Esophagus squamous epithelium (tissue), 4 donors: ENCODE results near the gene ACACA.

Experiments
- POLR2A ChIP-seq, 4 donors: fragments of 450-650 bp; IDR thresholded peaks; one replicate each; pipeline ENCODE4 v1.6.1; 2017; ENCODE audit warnings: antibody characterized with exemption in 4 of 4, mild to moderate bottlenecking in 4 of 4, moderate library complexity in 3 of 4
- TF ChIP-seq, protein P1 (sequence below), 6 experiments: fragments of 450-650 bp in 4 of 6; fragments of 200-600 bp in 2 of 6; sonication (generic) in 2 of 6; IDR thresholded peaks; one replicate each; pipeline ENCODE4 v1.5.1; 2016 to 2019; ENCODE audit warnings: antibody characterized with exemption in 6 of 6, mild to moderate bottlenecking in 4 of 6, moderate library complexity in 4 of 6

DNA sequence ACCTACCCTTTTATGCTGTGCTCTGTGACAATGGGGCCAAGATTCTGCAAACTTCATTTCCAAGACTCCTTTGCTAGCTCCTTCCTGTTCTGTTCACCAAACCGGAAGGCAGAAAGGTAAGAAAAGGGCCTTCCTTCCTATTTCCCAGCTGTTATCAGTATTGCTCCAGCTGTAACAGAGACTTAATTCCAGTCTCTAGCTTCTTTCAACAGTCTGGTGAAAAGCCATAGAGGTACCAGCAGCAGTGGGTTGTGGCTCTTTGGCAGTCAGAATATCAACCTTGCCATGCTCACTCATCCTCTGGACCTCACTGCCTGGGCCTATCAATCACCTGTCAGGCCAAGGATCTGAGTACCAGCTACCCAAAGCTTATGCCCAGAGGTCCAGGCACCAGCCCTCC, 120.2 kb downstream of the ACACA start:
- TF ChIP-seq POLR2A (IDR thresholded peaks at IDR 0.05), result no peak
- TF ChIP-seq, protein P1, sequence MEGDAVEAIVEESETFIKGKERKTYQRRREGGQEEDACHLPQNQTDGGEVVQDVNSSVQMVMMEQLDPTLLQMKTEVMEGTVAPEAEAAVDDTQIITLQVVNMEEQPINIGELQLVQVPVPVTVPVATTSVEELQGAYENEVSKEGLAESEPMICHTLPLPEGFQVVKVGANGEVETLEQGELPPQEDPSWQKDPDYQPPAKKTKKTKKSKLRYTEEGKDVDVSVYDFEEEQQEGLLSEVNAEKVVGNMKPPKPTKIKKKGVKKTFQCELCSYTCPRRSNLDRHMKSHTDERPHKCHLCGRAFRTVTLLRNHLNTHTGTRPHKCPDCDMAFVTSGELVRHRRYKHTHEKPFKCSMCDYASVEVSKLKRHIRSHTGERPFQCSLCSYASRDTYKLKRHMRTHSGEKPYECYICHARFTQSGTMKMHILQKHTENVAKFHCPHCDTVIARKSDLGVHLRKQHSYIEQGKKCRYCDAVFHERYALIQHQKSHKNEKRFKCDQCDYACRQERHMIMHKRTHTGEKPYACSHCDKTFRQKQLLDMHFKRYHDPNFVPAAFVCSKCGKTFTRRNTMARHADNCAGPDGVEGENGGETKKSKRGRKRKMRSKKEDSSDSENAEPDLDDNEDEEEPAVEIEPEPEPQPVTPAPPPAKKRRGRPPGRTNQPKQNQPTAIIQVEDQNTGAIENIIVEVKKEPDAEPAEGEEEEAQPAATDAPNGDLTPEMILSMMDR (IDR thresholded peaks at IDR 0.05), result no peak
